HG03103 (cell line): ENCODE data around the gene TM4SF1.
"Not testable (repeated sequence)": the region's sequence is repeated elsewhere in the genome, so short reads cannot be mapped to it uniquely, and the experiment has no call there.

ENCODE experiments used
- ATAC-seq: cut with Tn5 transposase; IDR thresholded peaks from one replicate; pipeline ENCODE4 v1.9.1; 2021; ENCODE audit warnings: low read depth; ENCODE audit not compliant: unreplicated experiment

TM4SF1 gene

GRCh38 chr3:149352556-149352955 is 24.9 kb downstream of the TM4SF1 start:
- ATAC-seq = peak; percentile 91

- ATAC-seq = no peak
Measured at GRCh38 chr3:149343951-149344350, 33.5 kb downstream of the TM4SF1 start.

GRCh38 chr3:149342413-149343380 is 34.8 kb downstream of the TM4SF1 start:
- no peak for ATAC-seq

GRCh38 chr3:149340310-149340933 is 37.0 kb downstream of the TM4SF1 start:
- no peak for ATAC-seq

GRCh38 chr3:149339931-149340309 is 37.5 kb downstream of the TM4SF1 start:
- ATAC-seq = no peak

- not testable (repeated sequence) for ATAC-seq
Measured at GRCh38 chr3:149337486-149337885, 40.0 kb downstream of the TM4SF1 start.

- no peak for ATAC-seq
Measured at GRCh38 chr3:149336925-149337324, 40.5 kb downstream of the TM4SF1 start.

GRCh38 chr3:149333176-149333859 is 44.1 kb downstream of the TM4SF1 start, which contains the start of gene TM4SF18:
Gene TM4SF18 (minus strand): TSS chr3:149333636. CDS start chr3:149333382, 254 bp downstream.
- ATAC-seq = no peak

- no peak for ATAC-seq
Measured at GRCh38 chr3:149332771-149333170, 44.7 kb downstream of the TM4SF1 start.

- ATAC-seq = no peak
Measured at GRCh38 chr3:149332227-149332765, 45.2 kb downstream of the TM4SF1 start.

GRCh38 chr3:149331396-149331795 is 46.1 kb downstream of the TM4SF1 start:
- ATAC-seq = no peak

GRCh38 chr3:149330609-149331331 is 46.7 kb downstream of the TM4SF1 start:
- ATAC-seq = no peak

GRCh38 chr3:149327156-149327555 is 50.3 kb downstream of the TM4SF1 start:
- ATAC-seq = no peak

- ATAC-seq = no peak
Measured at GRCh38 chr3:149325581-149325980, 51.9 kb downstream of the TM4SF1 start.

- no peak for ATAC-seq
Measured at GRCh38 chr3:149324332-149324731, 53.1 kb downstream of the TM4SF1 start.

- ATAC-seq = no peak
Measured at GRCh38 chr3:149321640-149322039, 55.8 kb downstream of the TM4SF1 start.

GRCh38 chr3:149321136-149321535 is 56.3 kb downstream of the TM4SF1 start:
- no peak for ATAC-seq

- no peak for ATAC-seq
Measured at GRCh38 chr3:149319750-149320149, 57.7 kb downstream of the TM4SF1 start.
